Fibroblast of lung (primary cell): ENCODE data around the gene NEU3.

Source experiments
- EZH2 ChIP-seq: IDR thresholded peaks from 2 replicates; pipeline ENCODE4 v1.5.1; 2012; ENCODE audit warnings: low read length, control low read depth, mild to moderate bottlenecking; ENCODE audit errors: missing control alignments
- TF ChIP-seq, protein P1 (sequence below), 2 donors: IDR thresholded peaks in 1 of 2; conservative IDR thresholded peaks in 1 of 2; 1 replicate in 1 of 2; 2 replicates in 1 of 2; pipeline ENCODE4 v1.5.1; 2011 to 2012; ENCODE audit warnings: low read length in 2 of 2, control low read depth in 1 of 2, inconsistent platforms in 1 of 2, low read depth in 1 of 2, mild to moderate bottlenecking in 1 of 2

DNA sequence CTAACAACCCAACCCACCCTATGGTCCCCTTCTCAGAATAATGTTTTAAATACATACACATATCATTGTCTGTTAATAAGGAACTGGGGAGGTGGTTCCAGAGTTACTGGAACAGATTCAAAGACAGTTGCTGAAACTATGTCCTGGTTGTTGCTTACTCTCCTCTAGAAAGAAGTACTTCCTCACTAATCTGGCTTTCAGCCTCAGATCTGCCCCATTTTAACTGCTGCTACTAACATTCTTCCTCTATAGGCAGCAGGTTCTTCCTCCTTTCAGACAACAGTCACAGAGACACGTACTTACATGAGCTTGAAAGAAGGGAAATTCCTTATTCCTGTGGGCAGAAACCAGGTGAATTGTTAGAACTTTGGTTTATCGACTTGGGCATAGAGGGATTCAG lies 8.1 kb upstream of the NEU3 start:
- TF ChIP-seq, protein P1, sequence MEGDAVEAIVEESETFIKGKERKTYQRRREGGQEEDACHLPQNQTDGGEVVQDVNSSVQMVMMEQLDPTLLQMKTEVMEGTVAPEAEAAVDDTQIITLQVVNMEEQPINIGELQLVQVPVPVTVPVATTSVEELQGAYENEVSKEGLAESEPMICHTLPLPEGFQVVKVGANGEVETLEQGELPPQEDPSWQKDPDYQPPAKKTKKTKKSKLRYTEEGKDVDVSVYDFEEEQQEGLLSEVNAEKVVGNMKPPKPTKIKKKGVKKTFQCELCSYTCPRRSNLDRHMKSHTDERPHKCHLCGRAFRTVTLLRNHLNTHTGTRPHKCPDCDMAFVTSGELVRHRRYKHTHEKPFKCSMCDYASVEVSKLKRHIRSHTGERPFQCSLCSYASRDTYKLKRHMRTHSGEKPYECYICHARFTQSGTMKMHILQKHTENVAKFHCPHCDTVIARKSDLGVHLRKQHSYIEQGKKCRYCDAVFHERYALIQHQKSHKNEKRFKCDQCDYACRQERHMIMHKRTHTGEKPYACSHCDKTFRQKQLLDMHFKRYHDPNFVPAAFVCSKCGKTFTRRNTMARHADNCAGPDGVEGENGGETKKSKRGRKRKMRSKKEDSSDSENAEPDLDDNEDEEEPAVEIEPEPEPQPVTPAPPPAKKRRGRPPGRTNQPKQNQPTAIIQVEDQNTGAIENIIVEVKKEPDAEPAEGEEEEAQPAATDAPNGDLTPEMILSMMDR (conservative IDR thresholded peaks at IDR 0.05 in 1 of 2, IDR thresholded peaks at IDR 0.05 in 1 of 2; ENCODE audit: low read depth in 1 of 2, low read length in 2 of 2), result no peak
- no peak for TF ChIP-seq EZH2
